ENCODE data around the gene FAM3C. TPM values are rescaled to one million over a fixed set of nuclear protein-coding genes. Genes with fewer than 3 reads are reported as not detected.
"Not testable (repeated sequence)": the region's sequence is repeated elsewhere in the genome, so short reads cannot be mapped to it uniquely, and the experiment has no call there.

FAM3C gene
- total RNA-seq, 4 donors from 2014 or later: 34.9 to 46.8 (median 41.0) TPM

DNA sequence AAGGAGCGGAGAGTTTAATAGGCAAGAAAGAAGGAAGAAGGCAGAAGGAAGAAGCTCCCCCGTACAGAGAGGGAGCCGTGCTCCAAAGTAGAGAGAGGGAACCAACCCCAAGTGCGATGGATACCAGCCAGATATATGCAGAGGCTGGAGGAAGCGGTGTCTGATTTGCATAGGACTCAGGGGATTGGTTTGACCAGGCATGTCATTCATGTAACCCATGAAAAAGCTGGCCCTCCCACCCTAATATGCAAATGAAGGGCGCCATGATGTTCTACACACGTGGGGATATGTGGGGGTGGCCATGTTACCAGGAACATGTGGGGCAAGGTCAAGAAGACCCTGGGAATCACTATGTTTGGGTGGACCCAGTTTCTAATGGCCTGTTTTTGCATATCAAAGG lies 40.6 kb upstream of the FAM3C start:
- no peak for DNase-seq (ENCODE audit: low spot score in 2 of 2)
- intact Hi-C loops (cut with DNase I; ENCODE audit: low total_unique reads): no loop called here
- 94 to 95% methylated on average over 7 of the region's 7 CpGs for WGBS, 2 donors
- TF ChIP-seq, protein P1, sequence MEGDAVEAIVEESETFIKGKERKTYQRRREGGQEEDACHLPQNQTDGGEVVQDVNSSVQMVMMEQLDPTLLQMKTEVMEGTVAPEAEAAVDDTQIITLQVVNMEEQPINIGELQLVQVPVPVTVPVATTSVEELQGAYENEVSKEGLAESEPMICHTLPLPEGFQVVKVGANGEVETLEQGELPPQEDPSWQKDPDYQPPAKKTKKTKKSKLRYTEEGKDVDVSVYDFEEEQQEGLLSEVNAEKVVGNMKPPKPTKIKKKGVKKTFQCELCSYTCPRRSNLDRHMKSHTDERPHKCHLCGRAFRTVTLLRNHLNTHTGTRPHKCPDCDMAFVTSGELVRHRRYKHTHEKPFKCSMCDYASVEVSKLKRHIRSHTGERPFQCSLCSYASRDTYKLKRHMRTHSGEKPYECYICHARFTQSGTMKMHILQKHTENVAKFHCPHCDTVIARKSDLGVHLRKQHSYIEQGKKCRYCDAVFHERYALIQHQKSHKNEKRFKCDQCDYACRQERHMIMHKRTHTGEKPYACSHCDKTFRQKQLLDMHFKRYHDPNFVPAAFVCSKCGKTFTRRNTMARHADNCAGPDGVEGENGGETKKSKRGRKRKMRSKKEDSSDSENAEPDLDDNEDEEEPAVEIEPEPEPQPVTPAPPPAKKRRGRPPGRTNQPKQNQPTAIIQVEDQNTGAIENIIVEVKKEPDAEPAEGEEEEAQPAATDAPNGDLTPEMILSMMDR (IDR thresholded peaks at IDR 0.05): no peak
- no peak for TF ChIP-seq POLR2A (IDR thresholded peaks at IDR 0.05)
- H3K4me3 ChIP-seq (ENCODE audit: low read depth, poor library complexity, severe bottlenecking): no peak overlapping the region

GRCh38 chr7:121436136-121436535 lies 40.0 kb upstream of the FAM3C start:
- no peak for TF ChIP-seq POLR2A (IDR thresholded peaks at IDR 0.05)
- TF ChIP-seq, protein P1 (IDR thresholded peaks at IDR 0.05): no peak
- H3K4me3 ChIP-seq (ENCODE audit: low read depth, poor library complexity, severe bottlenecking): no peak overlapping the region
- DNase-seq (ENCODE audit: low spot score in 2 of 2): no peak
- intact Hi-C loops (cut with DNase I; ENCODE audit: low total_unique reads): no loop called here
- WGBS, 2 donors: 60 to 64% methylated on average over 1 of the region's 1 CpG

DNA sequence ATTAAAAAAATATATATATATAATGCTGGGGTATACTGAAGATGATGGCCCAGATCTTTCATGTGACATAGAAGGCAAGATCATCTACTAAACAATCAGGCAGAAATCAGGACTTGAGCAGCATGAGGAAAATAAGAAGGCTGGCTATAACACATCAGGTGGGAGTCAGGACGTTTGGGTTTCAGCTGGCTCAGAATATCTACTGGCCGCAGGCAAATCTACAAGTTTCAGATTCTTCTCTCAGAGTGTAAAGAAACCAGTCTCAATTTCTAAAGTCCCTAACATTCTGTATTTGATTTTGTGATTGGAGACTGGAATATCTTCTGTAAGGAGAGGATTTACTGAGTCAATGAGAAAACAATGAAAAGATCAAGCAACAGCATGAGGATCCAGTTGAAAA lies 37.7 kb upstream of the FAM3C start:
- intact Hi-C loops (cut with DNase I; ENCODE audit: low total_unique reads): no loop called here
- DNase-seq (ENCODE audit: low spot score in 2 of 2): no peak
- TF ChIP-seq, protein P1 (IDR thresholded peaks at IDR 0.05): no peak
- no peak for TF ChIP-seq POLR2A (IDR thresholded peaks at IDR 0.05)
- H3K4me3 ChIP-seq (ENCODE audit: low read depth, poor library complexity, severe bottlenecking): no peak overlapping the region
- 88 to 96% methylated on average over 2 of the region's 2 CpGs for WGBS, 2 donors

DNA sequence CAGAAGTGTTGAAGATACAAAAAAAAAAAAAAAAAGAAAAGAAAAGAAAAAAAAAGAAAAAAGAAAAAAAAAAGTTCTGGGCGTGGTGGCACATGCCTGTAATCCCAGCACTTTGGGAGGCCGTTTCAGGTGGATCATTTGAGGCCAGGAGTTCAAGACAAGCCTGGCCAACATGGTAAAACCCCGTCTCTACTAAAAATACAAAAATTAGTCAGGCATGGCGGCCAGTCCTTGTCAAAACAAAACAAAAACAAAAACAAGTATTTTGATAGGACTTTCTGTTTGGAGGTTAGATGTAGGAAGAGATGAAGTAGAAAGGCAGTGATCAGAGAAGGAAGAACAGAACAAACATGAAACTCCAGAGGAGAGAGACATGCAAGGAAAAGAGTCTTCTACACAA lies 36.4 kb upstream of the FAM3C start:
- DNase-seq (ENCODE audit: low spot score in 2 of 2); H3K4me3 ChIP-seq (ENCODE audit: low read depth, poor library complexity, severe bottlenecking); intact Hi-C loops (cut with DNase I; ENCODE audit: low total_unique reads): not testable (repeated sequence)
- 78 to 88% methylated on average over 4 of the region's 4 CpGs for WGBS, 2 donors

- intact Hi-C loops (cut with DNase I; ENCODE audit: low total_unique reads): no loop called here
- no peak for TF ChIP-seq POLR2A (IDR thresholded peaks at IDR 0.05)
- TF ChIP-seq, protein P1 (IDR thresholded peaks at IDR 0.05): no peak
- H3K4me3 ChIP-seq (ENCODE audit: low read depth, poor library complexity, severe bottlenecking): no peak overlapping the region
- WGBS, 2 donors: 91 to 92% methylated on average over 2 of the region's 2 CpGs
- no peak for DNase-seq (ENCODE audit: low spot score in 2 of 2)
These were observed 35.9 kb upstream of the FAM3C start for GRCh38 chr7:121431996-121432395.

- H3K4me3 ChIP-seq (ENCODE audit: low read depth, poor library complexity, severe bottlenecking): no peak overlapping the region
- no peak for DNase-seq (ENCODE audit: low spot score in 2 of 2)
- intact Hi-C loops (cut with DNase I; ENCODE audit: low total_unique reads): no loop called here
- TF ChIP-seq POLR2A (IDR thresholded peaks at IDR 0.05): no peak
- TF ChIP-seq, protein P1 (IDR thresholded peaks at IDR 0.05): no peak
- WGBS, 2 donors: 93 to 96% methylated on average over 2 of the region's 2 CpGs
These were observed 35.4 kb upstream of the FAM3C start for GRCh38 chr7:121431389-121431995.

Measured in lower leg skin (tissue), 4 donors.